Ecto neural progenitor cell (in vitro differentiated cells): Measurements from ENCODE around the gene TTLL11.

Source experiments
- DNase-seq: peaks from one replicate; pipeline ENCODE4 v3.0.0-alpha.2; 2018; ENCODE audit warnings: low spot score

Gene TTLL11

DNA sequence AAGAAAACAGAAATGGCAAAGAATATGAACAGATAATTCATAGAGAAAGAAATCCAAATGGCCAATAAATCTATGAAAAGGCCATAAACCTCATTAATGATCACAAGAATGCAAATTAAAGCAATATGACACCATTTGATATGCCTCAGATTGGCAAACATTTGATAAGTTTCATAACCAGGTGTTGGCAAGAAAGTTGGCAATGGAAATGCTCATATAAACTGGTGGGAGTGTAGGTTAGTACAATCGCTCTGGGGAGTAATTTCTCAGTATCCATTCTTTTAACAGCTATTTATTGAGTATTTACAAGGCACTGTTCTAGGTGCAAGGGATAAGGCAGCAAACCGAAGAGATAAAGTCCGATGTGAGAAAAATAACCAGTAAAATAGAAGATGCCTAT is 154.5 kb downstream of the TTLL11 start:
- no peak for DNase-seq

DNA sequence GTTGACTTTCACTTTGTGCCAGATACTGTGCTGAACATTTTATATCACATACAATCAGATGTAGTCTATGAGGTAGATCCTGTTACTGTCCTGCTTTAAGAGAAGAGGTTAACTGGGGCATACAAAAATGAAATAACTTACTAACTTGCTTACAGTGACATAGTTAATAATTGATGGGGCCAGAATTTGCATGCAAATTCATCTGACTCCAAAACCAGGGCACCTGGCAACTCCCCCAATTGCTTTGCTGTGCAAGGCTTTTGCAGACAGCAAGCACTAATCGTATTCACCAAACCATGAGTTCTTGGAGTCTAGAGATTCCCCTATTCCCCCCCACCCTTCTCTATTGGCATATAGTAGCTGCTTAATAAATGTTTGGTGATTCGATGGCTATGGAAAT is 155.9 kb downstream of the TTLL11 start:
- DNase-seq = no peak

DNA sequence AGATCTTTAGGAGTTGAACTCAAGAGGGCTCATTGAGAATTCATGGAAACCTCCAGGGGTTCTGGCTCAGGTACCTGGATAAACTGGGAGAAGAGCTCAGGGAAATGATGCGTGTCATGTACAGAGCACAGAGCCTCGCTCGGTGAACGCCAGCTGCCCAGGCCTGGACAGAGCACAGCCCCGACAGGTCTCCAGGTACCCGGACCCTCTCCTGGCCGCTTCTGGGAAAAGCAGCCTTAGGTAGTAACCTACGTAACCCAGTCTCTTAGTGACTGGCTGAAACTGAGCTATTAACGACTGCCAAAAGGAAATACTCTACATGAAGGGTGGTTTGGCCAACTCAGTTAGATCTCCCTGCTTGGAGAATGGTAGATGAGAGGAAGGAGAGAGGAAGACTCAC is 157.4 kb downstream of the TTLL11 start:
- DNase-seq = no peak

- no peak for DNase-seq
Observed at GRCh38 chr9:121930956-121931355, 162.2 kb downstream of the TTLL11 start.

- peak; percentile 71 for DNase-seq
Observed at GRCh38 chr9:121929893-121930875, 162.9 kb downstream of the TTLL11 start.

- DNase-seq = no peak
Observed at GRCh38 chr9:121927636-121928035, 165.5 kb downstream of the TTLL11 start.

DNA sequence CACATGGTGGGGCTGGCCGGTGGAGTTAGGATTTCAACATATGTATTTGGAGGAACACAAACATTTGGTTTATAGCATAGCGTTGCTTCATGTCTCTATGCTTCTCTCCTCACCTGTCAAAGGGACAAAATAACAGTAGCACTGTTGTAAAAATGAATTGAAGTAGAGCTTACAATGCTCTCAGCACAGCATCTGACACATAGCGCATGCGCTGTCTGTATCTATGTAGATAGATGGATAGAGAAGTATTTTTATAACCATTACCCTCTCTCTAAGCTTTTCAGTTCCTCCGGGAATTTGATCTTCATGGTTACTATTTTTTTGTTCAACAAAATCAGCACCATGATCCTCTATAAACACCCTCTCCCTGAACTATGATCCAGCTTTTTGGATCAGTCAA is 166.0 kb downstream of the TTLL11 start:
- DNase-seq = no peak

GRCh38 chr9:121926351-121926801 is 166.7 kb downstream of the TTLL11 start:
- no peak for DNase-seq

DNA sequence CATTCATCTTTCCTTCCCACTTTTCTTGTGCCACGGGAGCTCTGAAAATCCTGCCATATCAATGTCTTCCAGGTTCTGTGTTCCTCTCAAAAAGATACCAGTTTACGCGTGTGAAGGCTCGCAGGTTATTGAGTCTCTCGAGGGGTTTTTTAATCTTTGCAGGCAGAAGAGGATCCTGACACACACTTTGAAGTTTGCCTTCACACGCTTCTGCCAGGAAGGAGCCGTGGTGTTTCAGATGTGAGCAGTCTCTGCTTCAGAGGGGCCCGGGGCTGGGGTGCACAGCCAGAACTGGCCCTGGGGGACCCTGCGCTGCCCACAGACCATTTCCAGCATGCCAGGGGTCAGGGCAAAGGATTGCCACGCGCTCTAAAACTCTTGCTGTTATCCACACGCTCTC is 167.2 kb downstream of the TTLL11 start:
- no peak for DNase-seq

DNA sequence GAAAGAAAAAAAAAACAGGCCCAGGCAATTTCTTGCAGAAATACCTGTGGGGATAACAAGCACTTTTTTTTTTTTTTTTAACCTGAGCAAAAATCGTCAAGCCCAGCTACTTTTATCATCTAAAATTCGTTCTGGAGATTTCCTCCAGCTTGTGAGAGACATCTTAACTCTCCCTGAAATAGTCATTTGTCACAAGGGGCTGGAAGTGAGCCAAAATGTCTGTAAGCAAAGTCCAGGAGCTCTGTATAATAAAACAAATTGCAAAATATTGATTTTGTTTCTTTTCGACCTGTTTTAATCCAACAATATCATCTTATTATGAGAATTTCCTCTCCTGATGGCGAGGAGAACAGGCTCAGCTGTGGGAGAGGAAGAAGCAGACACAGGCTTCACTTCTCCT is 168.4 kb downstream of the TTLL11 start:
- no peak for DNase-seq

DNA sequence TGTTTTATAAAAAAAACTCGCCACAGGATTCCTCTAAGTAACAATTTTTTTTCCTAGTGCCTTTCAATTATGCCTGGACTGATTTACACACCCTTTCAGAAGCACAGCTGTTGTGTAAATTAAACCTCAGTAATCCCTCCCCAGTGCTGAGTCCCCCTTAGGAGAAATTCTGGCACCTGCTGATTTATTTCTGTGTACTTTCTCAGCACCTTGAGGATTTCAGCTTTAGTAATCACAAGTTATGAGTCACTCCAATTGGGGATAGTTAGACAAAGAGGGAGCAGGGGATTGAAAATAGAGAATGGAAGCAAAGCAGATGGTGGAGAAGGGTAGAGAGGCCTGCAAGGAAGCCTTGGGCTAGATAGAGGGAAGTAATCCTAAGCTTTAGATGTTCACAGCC is 171.7 kb downstream of the TTLL11 start:
- no peak for DNase-seq

- no peak for DNase-seq
Observed at GRCh38 chr9:121917375-121918335, 175.5 kb downstream of the TTLL11 start.

DNA sequence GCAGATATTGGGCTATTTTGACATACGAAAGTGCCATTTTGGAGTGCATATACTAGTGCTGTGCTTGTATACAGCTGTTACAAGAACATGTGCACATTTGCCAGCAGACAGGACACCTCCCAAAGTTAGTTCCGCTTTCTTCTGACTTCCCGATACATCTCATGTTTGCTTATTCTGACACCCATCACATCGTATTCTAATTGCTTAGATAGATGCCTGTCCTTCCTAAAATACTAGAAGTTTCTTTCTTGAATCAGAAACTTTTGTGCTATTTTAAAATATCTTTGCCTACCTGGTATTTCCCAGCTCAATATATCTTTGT is 177.8 kb downstream of the TTLL11 start:
- no peak for DNase-seq

GRCh38 chr9:121914604-121915303 is 178.4 kb downstream of the TTLL11 start:
- DNase-seq = no peak

DNA sequence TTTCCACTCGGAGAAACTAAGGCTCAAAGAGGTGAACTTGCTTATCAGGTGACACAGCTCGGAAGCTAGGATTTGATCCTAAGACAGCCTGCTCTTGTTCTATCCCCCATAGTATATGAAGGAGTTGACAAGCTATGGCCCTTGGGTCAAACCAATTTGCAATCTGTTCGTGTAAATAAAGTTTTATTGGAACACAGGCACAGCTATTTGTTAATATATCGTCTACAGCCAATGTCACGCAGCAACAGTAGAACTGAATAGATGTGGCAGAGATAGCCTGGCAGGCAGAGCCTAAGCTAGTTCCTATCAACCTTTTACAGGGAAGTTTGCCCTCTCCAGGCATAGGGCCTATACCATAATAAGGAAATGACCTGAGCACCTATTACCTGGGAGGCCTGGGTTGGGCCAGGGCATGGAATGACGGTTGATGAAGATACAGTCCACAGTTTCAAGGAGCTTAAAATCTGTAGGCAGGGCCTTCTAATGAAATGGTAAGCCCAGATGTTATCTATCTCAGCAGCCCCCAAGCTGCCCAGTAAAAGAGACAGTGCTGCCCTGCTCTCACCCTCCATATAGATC is 179.0 kb downstream of the TTLL11 start:
- no peak for DNase-seq

- no peak for DNase-seq
Observed at GRCh38 chr9:121912812-121913627, 180.1 kb downstream of the TTLL11 start.

DNA sequence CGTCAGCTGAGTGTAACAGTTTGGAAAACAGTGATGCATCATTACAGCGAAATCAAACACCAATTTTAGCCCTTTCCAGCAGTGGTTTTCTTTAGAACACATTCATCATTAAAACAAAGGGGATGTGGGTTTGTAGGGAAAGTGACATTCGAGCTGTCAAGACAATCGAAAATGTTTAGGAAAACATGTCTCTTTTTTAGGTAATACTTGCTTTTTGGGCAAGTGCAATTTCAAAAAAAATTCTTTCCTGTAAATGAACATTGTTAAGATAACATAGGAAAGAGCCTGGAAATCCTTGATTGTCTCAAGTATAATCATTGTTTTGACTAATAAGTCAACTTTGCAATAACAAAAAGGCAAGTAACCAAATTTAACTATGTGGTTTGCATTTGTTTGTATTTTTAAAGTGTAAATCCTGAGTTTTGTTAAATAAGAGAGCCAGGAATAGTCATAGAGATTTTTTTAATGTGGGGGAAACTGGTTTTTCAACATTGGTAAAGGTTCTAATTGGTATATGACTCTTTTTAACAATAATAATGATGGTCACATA is 182.5 kb downstream of the TTLL11 start:
- DNase-seq = no peak

GRCh38 chr9:121909111-121909510 is 184.0 kb downstream of the TTLL11 start:
- DNase-seq = no peak

DNA sequence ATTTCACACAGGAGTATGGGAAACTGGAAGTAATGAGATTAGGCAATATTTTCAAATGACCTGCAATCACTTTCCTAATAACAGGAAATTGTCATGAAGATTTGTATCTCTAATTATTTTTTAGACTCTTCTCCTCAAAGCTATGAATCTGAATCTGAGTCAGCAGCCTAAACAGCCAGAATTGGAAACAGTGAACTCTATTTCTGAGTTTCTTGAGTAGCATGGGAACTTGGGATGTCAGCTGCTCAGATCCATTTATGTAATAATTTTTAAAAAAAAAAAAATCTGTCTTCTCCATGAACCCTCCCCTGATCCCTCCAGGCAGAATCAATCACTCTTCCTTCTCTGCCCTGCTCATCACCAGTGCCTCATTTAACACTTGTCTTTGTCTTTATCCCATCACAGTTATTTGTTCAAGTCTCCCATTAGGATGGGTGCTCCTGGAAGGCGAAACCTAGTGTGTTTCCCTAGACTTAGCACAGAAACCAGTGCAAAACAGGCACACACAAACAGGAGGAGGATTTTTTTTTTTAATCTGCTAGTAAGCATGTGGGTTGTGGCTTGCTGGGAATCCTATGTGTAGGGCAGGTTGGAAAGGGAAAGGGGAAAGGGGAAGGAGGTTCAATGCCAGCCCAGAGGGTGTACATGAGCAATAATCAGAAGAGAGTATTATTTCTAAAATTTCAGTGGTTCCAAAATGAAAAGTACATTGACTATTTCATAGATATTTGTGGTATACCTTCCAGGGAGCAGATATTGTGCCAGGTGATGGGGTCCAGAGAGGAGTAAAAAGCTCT is 186.8 kb downstream of the TTLL11 start:
- no peak for DNase-seq
